SU-DHL-6 (cell line): ENCODE measurements around the gene LRIG1.
"Not testable (repeated sequence)": the region's sequence is repeated elsewhere in the genome, so short reads cannot be mapped to it uniquely, and the experiment has no call there.

Experiments used
- H2AFZ ChIP-seq: fragments of 200-600 bp; sonication (generic); 2 replicates; pipeline ENCODE4 v1.6.1; 2014; ENCODE audit warnings: low read depth, mild to moderate bottlenecking, moderate library complexity, mixed read lengths, antibody characterized with exemption, low read length; ENCODE audit not compliant: severe bottlenecking
- H3F3A ChIP-seq: fragments of 200-600 bp; shearing (Covaris generic); 2 replicates; pipeline ENCODE4 v1.6.0; 2016; ENCODE audit warnings: antibody characterized with exemption, mild to moderate bottlenecking; ENCODE audit not compliant: insufficient read depth
- H3K27ac ChIP-seq: fragments of 200-600 bp; sonication (generic); 2 replicates; pipeline ENCODE4 v1.5.1; 2016; ENCODE audit warnings: low read depth, mild to moderate bottlenecking, low read length, moderate library complexity, mixed read lengths
- H3K27me3 ChIP-seq: fragments of 200-600 bp; sonication (generic), shearing (Covaris generic); 2 replicates; pipeline ENCODE4 v1.6.0; 2014; ENCODE audit warnings: mild to moderate bottlenecking, low read length
- H3K36me3 ChIP-seq: fragments of 200-600 bp; sonication (generic); 2 replicates; pipeline ENCODE4 v1.6.1; 2014; ENCODE audit warnings: mild to moderate bottlenecking, low read length, mixed read lengths
- H3K4me2 ChIP-seq: fragments of 300-600, 200-600 bp; shearing (Covaris generic), sonication (generic); 2 replicates; pipeline ENCODE4 v1.6.0; 2014; ENCODE audit warnings: low read length, low read depth, mild to moderate bottlenecking; ENCODE audit not compliant: poor library complexity, severe bottlenecking
- H3K4me3 ChIP-seq: fragments of 200-600 bp; sonication (generic); 2 replicates; pipeline ENCODE4 v1.5.1; 2014; ENCODE audit warnings: antibody characterized with exemption, low read length, mild to moderate bottlenecking, mixed read lengths; ENCODE audit not compliant: insufficient read depth, poor library complexity, severe bottlenecking
- H3K79me2 ChIP-seq: fragments of 200-600 bp; sonication (generic); 2 replicates; pipeline ENCODE4 v1.6.1; 2014; ENCODE audit warnings: mild to moderate bottlenecking, low read length, moderate library complexity; ENCODE audit not compliant: insufficient read depth
- H3K9ac ChIP-seq: fragments of 200-600 bp; sonication (generic); 2 replicates; pipeline ENCODE4 v1.7.0; 2014; ENCODE audit warnings: mild to moderate bottlenecking, low read length
- H3K9me2 ChIP-seq: fragments of 200-600 bp; sonication (generic); replicated peaks from 2 replicates; pipeline ENCODE4 v1.6.1; 2014; ENCODE audit warnings: low read length; ENCODE audit not compliant: insufficient read depth
- H3K9me3 ChIP-seq: fragments of 200-600 bp; sonication (generic); 2 replicates; pipeline ENCODE4 v1.6.1; 2014; ENCODE audit warnings: low read length, mixed read lengths; ENCODE audit not compliant: insufficient read depth
- H4K20me1 ChIP-seq: fragments of 200-600 bp; sonication (generic); 2 replicates; pipeline ENCODE4 v1.6.1; 2014; ENCODE audit warnings: low read depth, mild to moderate bottlenecking, antibody characterized with exemption, low read length, moderate library complexity, mixed read lengths
- EZH2phosphoT487 ChIP-seq: fragments of 200-600 bp; sonication (generic), shearing (Covaris generic); conservative IDR thresholded peaks from 2 replicates; pipeline ENCODE4 v1.6.1; 2018; ENCODE audit warnings: mild to moderate bottlenecking, antibody characterized with exemption, low read length, moderate library complexity, mixed read lengths
- TF ChIP-seq, protein P1 (sequence below): fragments of 200-600 bp; sonication (generic); IDR thresholded peaks from one replicate; pipeline ENCODE4 v1.5.1; 2017; ENCODE audit warnings: antibody characterized with exemption, mild to moderate bottlenecking, low read length, moderate library complexity; ENCODE audit not compliant: insufficient read depth, poor library complexity, severe bottlenecking

LRIG1 gene

DNA sequence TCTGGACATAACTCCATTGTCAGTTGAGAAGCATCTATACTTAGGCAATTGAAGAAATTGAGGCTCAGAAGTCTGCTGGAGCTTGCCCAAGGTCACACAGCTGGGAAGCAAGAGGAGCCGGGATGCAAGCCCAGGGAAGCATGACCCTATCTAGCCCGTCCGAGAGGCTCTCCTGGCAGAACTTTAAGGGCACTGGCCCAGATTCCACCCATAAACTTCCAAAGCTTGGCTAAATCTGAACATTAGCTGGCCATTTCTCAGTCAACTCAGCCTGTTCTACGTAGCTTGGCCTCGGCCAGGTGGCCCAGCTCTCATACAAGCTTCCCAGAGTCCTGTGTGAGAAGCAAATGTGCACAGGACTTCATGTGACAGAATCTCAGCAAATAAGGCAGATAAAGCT, 75.8 kb downstream of the LRIG1 start:
- no peak overlapping the region for H2AFZ ChIP-seq
- H3K36me3 ChIP-seq = no peaks in the 10 kb centered on the region
- H3K9me3 ChIP-seq = no peaks in the 10 kb centered on the region
- no peak overlapping the region for H3K9ac ChIP-seq
- no peaks in the 10 kb centered on the region for H3K9me2 ChIP-seq
- TF ChIP-seq, protein P1, sequence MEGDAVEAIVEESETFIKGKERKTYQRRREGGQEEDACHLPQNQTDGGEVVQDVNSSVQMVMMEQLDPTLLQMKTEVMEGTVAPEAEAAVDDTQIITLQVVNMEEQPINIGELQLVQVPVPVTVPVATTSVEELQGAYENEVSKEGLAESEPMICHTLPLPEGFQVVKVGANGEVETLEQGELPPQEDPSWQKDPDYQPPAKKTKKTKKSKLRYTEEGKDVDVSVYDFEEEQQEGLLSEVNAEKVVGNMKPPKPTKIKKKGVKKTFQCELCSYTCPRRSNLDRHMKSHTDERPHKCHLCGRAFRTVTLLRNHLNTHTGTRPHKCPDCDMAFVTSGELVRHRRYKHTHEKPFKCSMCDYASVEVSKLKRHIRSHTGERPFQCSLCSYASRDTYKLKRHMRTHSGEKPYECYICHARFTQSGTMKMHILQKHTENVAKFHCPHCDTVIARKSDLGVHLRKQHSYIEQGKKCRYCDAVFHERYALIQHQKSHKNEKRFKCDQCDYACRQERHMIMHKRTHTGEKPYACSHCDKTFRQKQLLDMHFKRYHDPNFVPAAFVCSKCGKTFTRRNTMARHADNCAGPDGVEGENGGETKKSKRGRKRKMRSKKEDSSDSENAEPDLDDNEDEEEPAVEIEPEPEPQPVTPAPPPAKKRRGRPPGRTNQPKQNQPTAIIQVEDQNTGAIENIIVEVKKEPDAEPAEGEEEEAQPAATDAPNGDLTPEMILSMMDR = no peak
- no peak for TF ChIP-seq EZH2phosphoT487
- H3K4me2 ChIP-seq = no peak overlapping the region
- H3K4me3 ChIP-seq = no peak overlapping the region
- no peaks in the 10 kb centered on the region for H3K27me3 ChIP-seq
- no peak overlapping the region for H3K27ac ChIP-seq
- no peaks in the 10 kb centered on the region for H3F3A ChIP-seq
- no peaks in the 10 kb centered on the region for H3K79me2 ChIP-seq
- no peaks in the 10 kb centered on the region for H4K20me1 ChIP-seq

DNA sequence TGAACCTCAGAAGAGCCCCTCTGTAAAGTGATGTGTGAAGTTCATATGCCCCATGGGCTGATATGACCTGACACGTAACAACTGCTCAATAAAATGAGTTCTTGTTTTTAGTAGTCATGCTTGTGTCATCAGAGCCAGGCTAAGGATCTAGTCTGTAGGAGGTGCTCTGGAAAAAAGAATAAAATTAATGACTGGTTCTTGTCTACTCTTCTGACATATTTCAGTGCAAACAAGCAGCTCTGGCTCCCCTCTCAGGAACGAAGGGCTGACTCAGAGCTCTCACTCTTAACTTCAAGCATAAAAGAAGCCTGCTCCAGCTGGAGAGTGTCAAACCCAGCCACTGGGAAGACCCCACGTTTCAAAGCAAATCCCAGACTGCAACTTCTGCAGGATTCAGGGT, 77.0 kb downstream of the LRIG1 start:
- no peak overlapping the region for H3K4me2 ChIP-seq
- H3K9ac ChIP-seq = no peak overlapping the region
- no peaks in the 10 kb centered on the region for H3K9me2 ChIP-seq
- no peaks in the 10 kb centered on the region for H3K79me2 ChIP-seq
- no peak overlapping the region for H3K4me3 ChIP-seq
- no peak overlapping the region for H2AFZ ChIP-seq
- no peaks in the 10 kb centered on the region for H3K9me3 ChIP-seq
- no peaks in the 10 kb centered on the region for H3F3A ChIP-seq
- H3K27me3 ChIP-seq = no peaks in the 10 kb centered on the region
- no peak for TF ChIP-seq EZH2phosphoT487
- H4K20me1 ChIP-seq = no peaks in the 10 kb centered on the region
- H3K36me3 ChIP-seq = no peaks in the 10 kb centered on the region
- H3K27ac ChIP-seq = no peak overlapping the region

DNA sequence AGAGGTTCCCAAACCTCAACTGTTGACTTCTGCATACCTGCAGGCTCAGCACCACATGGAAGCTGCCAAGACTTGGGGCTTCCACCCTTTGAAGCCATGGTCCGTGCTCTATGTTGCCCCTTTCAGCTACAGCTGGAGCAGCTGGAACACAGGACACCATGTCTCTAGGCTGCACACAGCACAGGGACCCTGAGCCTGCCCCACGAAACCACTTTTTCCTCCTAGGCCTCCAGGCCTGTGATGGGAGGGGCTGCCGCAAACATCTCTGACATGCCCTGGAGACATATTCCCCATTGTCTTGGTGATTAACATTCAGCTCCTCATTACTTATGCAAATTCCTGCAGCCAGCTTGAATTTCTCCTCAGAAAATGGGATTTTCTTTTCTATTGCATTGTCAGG, 78.9 kb downstream of the LRIG1 start:
- not testable (repeated sequence) for H3K4me3 ChIP-seq, H3K79me2 ChIP-seq, H2AFZ ChIP-seq, H3K36me3 ChIP-seq, H3K9me2 ChIP-seq, H3K9ac ChIP-seq, H3K9me3 ChIP-seq, H3K4me2 ChIP-seq, H3F3A ChIP-seq, H3K27me3 ChIP-seq, H3K27ac ChIP-seq, H4K20me1 ChIP-seq

DNA sequence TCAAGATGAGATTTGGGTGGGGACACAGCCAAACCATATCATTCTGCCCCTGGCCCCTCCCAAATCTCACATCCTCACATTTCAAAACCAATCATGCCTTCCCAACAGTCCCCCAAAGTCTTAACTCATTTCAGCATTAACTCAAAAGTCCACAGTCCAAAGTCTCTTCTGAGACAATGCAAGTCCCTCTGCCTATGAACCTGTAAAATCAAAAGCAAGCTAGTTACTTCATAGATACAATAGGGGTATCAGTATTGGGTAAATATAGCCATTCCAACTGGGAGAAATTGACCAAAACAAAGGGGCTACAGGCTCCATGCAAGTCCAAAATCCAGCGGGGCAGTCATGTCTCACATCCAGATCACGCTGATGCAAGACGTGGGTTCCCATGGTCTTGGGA, 79.7 kb downstream of the LRIG1 start:
- H3F3A ChIP-seq, H3K27me3 ChIP-seq, H3K36me3 ChIP-seq, H3K9me2 ChIP-seq, H3K4me3 ChIP-seq, H3K27ac ChIP-seq, H4K20me1 ChIP-seq, H2AFZ ChIP-seq, H3K4me2 ChIP-seq, H3K79me2 ChIP-seq, H3K9ac ChIP-seq, H3K9me3 ChIP-seq: not testable (repeated sequence)

DNA sequence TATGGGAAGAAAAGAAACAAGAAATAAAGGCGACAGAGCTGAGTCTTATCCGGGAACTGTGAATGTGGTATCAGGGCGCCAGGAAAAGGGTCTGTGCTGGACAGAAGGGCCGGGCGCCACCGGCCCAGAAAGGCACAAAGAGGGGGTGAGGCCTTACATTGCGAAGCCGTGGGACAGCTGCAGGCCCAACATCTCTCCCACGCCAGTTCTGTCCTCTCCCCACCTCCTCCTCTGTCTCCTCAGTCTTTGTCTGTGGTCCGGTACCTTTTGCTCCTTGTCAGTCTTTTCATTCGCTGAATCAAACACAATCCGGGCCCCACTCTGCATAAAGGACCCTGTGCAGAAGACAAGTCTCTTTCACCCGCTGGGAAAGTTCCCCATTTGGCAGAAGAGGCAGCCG, 81.8 kb downstream of the LRIG1 start:
- no peak overlapping the region for H3K27ac ChIP-seq
- no peaks in the 10 kb centered on the region for H3K9me3 ChIP-seq
- TF ChIP-seq EZH2phosphoT487 = no peak
- TF ChIP-seq, protein P1 = no peak
- no peak overlapping the region for H3K9ac ChIP-seq
- no peak overlapping the region for H3K4me2 ChIP-seq
- no peak overlapping the region for H2AFZ ChIP-seq
- no peaks in the 10 kb centered on the region for H3F3A ChIP-seq
- no peak overlapping the region for H3K4me3 ChIP-seq
- no peaks in the 10 kb centered on the region for H3K27me3 ChIP-seq
- no peaks in the 10 kb centered on the region for H3K9me2 ChIP-seq
- no peaks in the 10 kb centered on the region for H3K36me3 ChIP-seq
- H3K79me2 ChIP-seq = no peaks in the 10 kb centered on the region
- H4K20me1 ChIP-seq = no peaks in the 10 kb centered on the region
